CD4-positive, alpha-beta memory T cell (primary cell): ENCODE results near the gene FBLN2. TPM values are rescaled to one million over a fixed set of nuclear protein-coding genes. Genes with fewer than 3 reads are reported as not detected.

Experiments
- CTCF ChIA-PET: fragments of 350-600 bp; sonication (Branson Sonifier 250); formaldehyde crosslinking; loops from one replicate; lab custom pipeline; 2021; ENCODE audit warnings: inconsistent platforms; ENCODE audit not compliant: partially characterized antibody; lab: Charles Lee
- POLR2A ChIA-PET: fragments of 350-600 bp; sonication (Branson Sonifier 250); formaldehyde crosslinking; loops from one replicate; lab custom pipeline; 2021; ENCODE audit not compliant: partially characterized antibody; lab: Charles Lee
- DNase-seq, 5 donors: peaks; one replicate each; pipeline versions ENCODE4 v3.0.0 to v3.0.0-alpha.2; 2020 to 2022; ENCODE audit warnings: mixed read lengths in 1 of 5
- H3K27ac ChIP-seq: one replicate; pipeline ENCODE4 v1.7.0; 2013; ENCODE audit warnings: low read depth, low read length
- H3K27me3 ChIP-seq: 2 replicates; pipeline ENCODE4 v1.7.0; 2013; ENCODE audit warnings: mild to moderate bottlenecking, low read length, moderate library complexity; ENCODE audit not compliant: insufficient read depth
- H3K36me3 ChIP-seq: 2 replicates; pipeline ENCODE4 v1.7.0; 2013; ENCODE audit warnings: mild to moderate bottlenecking, low read length, moderate library complexity; ENCODE audit not compliant: insufficient read depth
- H3K4me1 ChIP-seq: 2 replicates; pipeline ENCODE4 v1.7.0; 2013; ENCODE audit warnings: mild to moderate bottlenecking, low read length, moderate library complexity; ENCODE audit not compliant: insufficient read depth
- H3K4me3 ChIP-seq, 2 donors: one replicate each; pipeline ENCODE4 v1.7.0; 2013; ENCODE audit warnings: low read length in 2 of 2, mild to moderate bottlenecking in 1 of 2
- H3K9me3 ChIP-seq, 2 donors: one replicate each; pipeline ENCODE4 v1.7.0; 2013; ENCODE audit warnings: low read length in 2 of 2, control low read depth in 1 of 2; ENCODE audit not compliant: control insufficient read depth in 1 of 2
- H3K27ac Mint-ChIP-seq, 7 donors: one replicate each; pipeline ENCODE4 v1.8.0; 2020 to 2021; ENCODE audit warnings: mixed read lengths in 7 of 7, mild to moderate bottlenecking in 6 of 7, inconsistent platforms in 3 of 7, moderate library complexity in 3 of 7
- H3K27me3 Mint-ChIP-seq, 2 donors: one replicate each; pipeline ENCODE4 v1.8.0; 2020 to 2021; ENCODE audit warnings: mixed read lengths in 2 of 2
- H3K36me3 Mint-ChIP-seq, 2 donors: one replicate each; pipeline ENCODE4 v1.8.0; 2020 to 2021; ENCODE audit warnings: mixed read lengths in 2 of 2, inconsistent platforms in 1 of 2, mild to moderate bottlenecking in 1 of 2
- H3K4me1 Mint-ChIP-seq, 4 donors: one replicate each; pipeline ENCODE4 v1.8.0; 2020 to 2021; ENCODE audit warnings: mixed read lengths in 4 of 4, mild to moderate bottlenecking in 1 of 4
- H3K4me3 Mint-ChIP-seq, 8 donors: one replicate each; pipeline ENCODE4 v1.8.0; 2020 to 2021; ENCODE audit warnings: mixed read lengths in 8 of 8, mild to moderate bottlenecking in 7 of 8, moderate library complexity in 6 of 8, inconsistent platforms in 3 of 8
- H3K9me3 Mint-ChIP-seq, 8 donors: one replicate each; pipeline ENCODE4 v1.8.0; 2020 to 2021; ENCODE audit warnings: mixed read lengths in 8 of 8, mild to moderate bottlenecking in 5 of 8, inconsistent platforms in 3 of 8, moderate library complexity in 1 of 8
- intact Hi-C: fragments of 100-400 bp; cut with micrococcal nuclease; formaldehyde crosslinking; loops from one replicate; pipeline ENCODE4 v1.15.1; 2023
- polyA plus RNA-seq, 2 donors: library from polyadenylated mRNA; unstranded; fragments of 300-500 nt; fragmentation: Illumina TruSeq; gene quantifications; one replicate each; pipeline ENCODE4 v1.2.3, GENCODE V29; 2021
- total RNA-seq, 2 experiments: library from RNA; stranded (reverse); gene quantifications; one replicate each; pipeline ENCODE4 v1.2.3, GENCODE V29; 2021

Gene FBLN2
- total and polyA plus RNA-seq, 4 experiments from 2014 or later: not detected

GRCh38 chr3:13669457-13669856 is 120.5 kb downstream of the FBLN2 start:
- ChIA-PET CTCF (interaction anchor here (1.1 to 3.0 kb wide), 2 partner anchors 11 to 19 kb away, joined by 3 to 15 read pairs; no protein-coding TSS in a partner anchor), POLR2A (no interaction called here)
- no peaks in the 10 kb centered on the region for H3K9me3 ChIP-seq
- DNase-seq: no peak
- peaks cover 0 to 2% (median 0%) of the 10 kb centered on the region in 8 donors for H3K9me3 Mint-ChIP-seq
- H3K27me3 Mint-ChIP-seq: peaks cover 19% of the 10 kb centered on the region in 2 donors
- H3K4me1 Mint-ChIP-seq: peaks cover 0 to 3% (median 0%) of the 10 kb centered on the region in 4 donors
- H3K36me3 ChIP-seq: no peaks in the 10 kb centered on the region
- intact Hi-C loops: no loop called here
- H3K27ac ChIP-seq: no peak overlapping the region
- peak overlapping the region in 1 of 7 donors; percentile 70 for H3K27ac Mint-ChIP-seq
- no peaks in the 10 kb centered on the region for H3K36me3 Mint-ChIP-seq
- H3K27me3 ChIP-seq: no peaks in the 10 kb centered on the region
- H3K4me1 ChIP-seq: no peaks in the 10 kb centered on the region
- no peak overlapping the region for H3K4me3 Mint-ChIP-seq
- no peak overlapping the region for H3K4me3 ChIP-seq

DNA sequence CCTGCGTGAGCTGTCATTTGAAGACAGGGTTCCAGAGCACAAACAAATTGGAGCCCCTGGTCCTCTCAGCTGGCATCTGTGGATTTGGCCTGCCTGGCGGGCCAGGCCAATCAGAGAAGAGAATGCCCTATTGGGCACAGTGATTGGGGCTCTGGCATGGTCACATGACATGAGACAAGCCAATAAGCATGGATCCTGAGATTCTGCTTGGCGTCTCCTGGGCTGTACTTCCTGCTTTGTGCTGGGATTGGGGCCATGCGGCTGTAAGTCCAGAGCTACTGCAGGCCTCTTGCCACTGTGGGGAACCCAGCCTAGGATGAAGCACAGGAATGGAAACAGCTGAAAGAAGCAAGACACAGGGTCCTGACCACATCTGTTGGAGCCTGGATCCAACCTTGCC is 121.4 kb downstream of the FBLN2 start:
- Histone ChIP-seq H3K27ac (no peak overlapping the region), H3K36me3 (no peaks in the 10 kb centered on the region), H3K4me3 (no peak overlapping the region), H3K9me3 (no peaks in the 10 kb centered on the region), H3K4me1 (no peaks in the 10 kb centered on the region), H3K27me3 (no peaks in the 10 kb centered on the region)
- Mint-ChIP-seq H3K36me3 (no peaks in the 10 kb centered on the region), H3K27me3 (peaks cover 20 to 23% of the 10 kb centered on the region in 2 donors), H3K9me3 (peaks cover 0 to 2% (median 0%) of the 10 kb centered on the region in 8 donors), H3K27ac (no peak overlapping the region), H3K4me1 (peaks cover 0 to 3% (median 0%) of the 10 kb centered on the region in 4 donors), H3K4me3 (no peak overlapping the region)
- DNase-seq: no peak
- intact Hi-C loops: no loop called here
- ChIA-PET POLR2A (no interaction called here), CTCF (interaction anchor here (0.7 to 3.0 kb wide), 5 partner anchors 12 to 210 kb away, joined by 3 to 15 read pairs (median 7); partner anchors contain the start of gene WNT7A)

- Mint-ChIP-seq H3K36me3 (no peaks in the 10 kb centered on the region), H3K9me3 (peaks cover 0 to 2% (median 0%) of the 10 kb centered on the region in 8 donors), H3K4me1 (peaks cover 0 to 3% (median 0%) of the 10 kb centered on the region in 4 donors), H3K4me3 (no peak overlapping the region), H3K27ac (no peak overlapping the region), H3K27me3 (peaks cover 24 to 26% of the 10 kb centered on the region in 2 donors)
- H3K27me3 ChIP-seq: no peaks in the 10 kb centered on the region
- ChIA-PET CTCF (interaction anchor here (0.8 to 3.0 kb wide), 7 partner anchors 10 to 213 kb away, joined by 3 to 15 read pairs (median 3); partner anchors contain the start of gene WNT7A), POLR2A (no interaction called here)
- H3K9me3 ChIP-seq: no peaks in the 10 kb centered on the region
- no peak for DNase-seq
- H3K36me3 ChIP-seq: no peaks in the 10 kb centered on the region
- H3K27ac ChIP-seq: no peak overlapping the region
- H3K4me3 ChIP-seq: no peak overlapping the region
- intact Hi-C loops: no loop called here
- no peaks in the 10 kb centered on the region for H3K4me1 ChIP-seq
These were observed 122.7 kb downstream of the FBLN2 start for GRCh38 chr3:13671482-13672233.

DNA sequence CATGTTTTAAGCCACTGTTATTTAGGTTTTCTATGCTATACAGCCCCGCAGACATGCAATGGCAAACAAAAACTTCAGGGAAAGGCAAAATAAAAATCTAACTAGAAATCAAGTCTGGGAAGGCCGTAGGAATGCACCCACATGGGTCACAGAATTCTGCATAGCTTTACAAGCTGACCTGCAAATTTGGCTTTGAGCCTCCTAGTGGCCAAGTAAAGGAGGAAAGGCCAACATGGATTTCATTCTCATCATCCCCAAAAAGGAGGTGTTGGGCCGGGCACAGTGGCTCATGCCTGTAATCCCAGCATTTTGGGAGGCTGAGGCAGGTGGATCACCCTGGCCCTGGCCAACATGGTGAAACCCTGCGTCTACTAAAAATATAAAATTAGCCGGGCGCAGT is 124.3 kb downstream of the FBLN2 start:
- H3K9me3 Mint-ChIP-seq: peaks cover 0 to 2% (median 0%) of the 10 kb centered on the region in 8 donors
- no peaks in the 10 kb centered on the region for H3K36me3 Mint-ChIP-seq
- no peak overlapping the region for H3K4me3 Mint-ChIP-seq
- Histone ChIP-seq H3K36me3 (no peaks in the 10 kb centered on the region), H3K27ac (no peak overlapping the region), H3K4me1 (no peaks in the 10 kb centered on the region), H3K27me3 (peaks cover 4% of the 10 kb centered on the region), H3K4me3 (no peak overlapping the region), H3K9me3 (no peaks in the 10 kb centered on the region)
- peaks cover 0 to 3% (median 0%) of the 10 kb centered on the region in 4 donors for H3K4me1 Mint-ChIP-seq
- no peak for DNase-seq
- ChIA-PET POLR2A (no interaction called here), CTCF (interaction anchor here (0.7 to 1.5 kb wide), 5 partner anchors 15 to 208 kb away, joined by 3 to 4 read pairs (median 3); no protein-coding TSS in a partner anchor)
- H3K27me3 Mint-ChIP-seq: peaks cover 19 to 22% of the 10 kb centered on the region in 2 donors
- intact Hi-C loops: no loop called here
- H3K27ac Mint-ChIP-seq: no peak overlapping the region

DNA sequence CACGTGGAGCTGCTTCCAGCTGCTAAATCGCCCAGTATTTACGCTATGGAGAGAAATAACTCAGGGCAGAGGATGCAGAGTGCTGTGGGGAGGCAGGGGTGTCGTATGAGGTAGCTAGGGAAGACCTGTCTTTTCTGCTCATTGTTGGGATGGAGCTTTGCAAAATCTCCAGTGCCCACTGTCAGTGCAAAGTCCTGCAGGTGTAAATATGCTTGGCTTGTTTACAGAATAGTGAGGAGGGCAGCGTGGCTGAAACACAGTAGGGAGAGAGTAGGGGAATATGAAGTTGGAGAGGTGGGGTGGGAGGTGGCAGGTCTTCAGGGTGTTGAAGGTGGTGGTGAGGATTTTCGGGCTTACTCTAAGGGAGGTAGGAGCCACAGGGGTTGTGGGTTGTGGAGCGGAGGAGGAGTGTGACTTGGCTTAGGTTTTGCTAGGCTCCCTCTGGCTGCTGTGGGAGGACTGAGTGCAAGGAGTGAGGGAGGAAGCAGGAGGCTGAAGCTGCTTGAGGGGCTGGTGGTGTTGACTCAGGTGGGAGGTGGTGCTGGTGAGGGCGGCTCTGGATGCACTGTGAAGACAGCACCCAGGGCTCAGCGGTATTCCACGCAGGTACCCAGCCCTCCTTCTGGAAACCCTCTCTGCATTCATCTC is 125.7 kb downstream of the FBLN2 start:
- H3K36me3 ChIP-seq: no peaks in the 10 kb centered on the region
- peaks cover 4% of the 10 kb centered on the region for H3K27me3 ChIP-seq
- intact Hi-C loops: no loop called here
- POLR2A ChIA-PET: no interaction called here
- H3K27ac ChIP-seq: no peak overlapping the region
- no peaks in the 10 kb centered on the region for H3K36me3 Mint-ChIP-seq
- H3K4me3 Mint-ChIP-seq: no peak overlapping the region
- CTCF ChIA-PET: interaction anchor here (1.4 kb wide), 1 partner anchor 17 kb away, joined by 7 read pairs; no protein-coding TSS in a partner anchor
- peaks cover 16 to 22% of the 10 kb centered on the region in 2 donors for H3K27me3 Mint-ChIP-seq
- no peak overlapping the region for H3K27ac Mint-ChIP-seq
- no peak for DNase-seq
- no peak overlapping the region for H3K4me3 ChIP-seq
- H3K9me3 Mint-ChIP-seq: no peaks in the 10 kb centered on the region
- H3K4me1 Mint-ChIP-seq: peaks cover 0 to 3% (median 0%) of the 10 kb centered on the region in 4 donors
- no peaks in the 10 kb centered on the region for H3K9me3 ChIP-seq
- H3K4me1 ChIP-seq: no peaks in the 10 kb centered on the region

- Histone ChIP-seq H3K36me3 (no peaks in the 10 kb centered on the region), H3K4me1 (no peaks in the 10 kb centered on the region), H3K9me3 (no peaks in the 10 kb centered on the region), H3K27ac (no peak overlapping the region), H3K4me3 (no peak overlapping the region), H3K27me3 (peaks cover 4% of the 10 kb centered on the region)
- Mint-ChIP-seq H3K9me3 (no peaks in the 10 kb centered on the region), H3K4me3 (no peak overlapping the region), H3K36me3 (no peaks in the 10 kb centered on the region), H3K27ac (no peak overlapping the region), H3K4me1 (peaks cover 0 to 3% (median 0%) of the 10 kb centered on the region in 4 donors), H3K27me3 (peaks cover 16 to 20% of the 10 kb centered on the region in 2 donors)
- CTCF ChIA-PET: no interaction called here
- intact Hi-C loops: no loop called here
- no peak for DNase-seq
- POLR2A ChIA-PET: no interaction called here
These were observed 127.6 kb downstream of the FBLN2 start for GRCh38 chr3:13676356-13677017.

GRCh38 chr3:13677272-13677671 is 128.3 kb downstream of the FBLN2 start:
- Histone ChIP-seq H3K27me3 (peaks cover 4% of the 10 kb centered on the region), H3K36me3 (no peaks in the 10 kb centered on the region), H3K4me1 (no peaks in the 10 kb centered on the region), H3K27ac (no peak overlapping the region), H3K9me3 (no peaks in the 10 kb centered on the region), H3K4me3 (no peak overlapping the region)
- ChIA-PET POLR2A (no interaction called here), CTCF (no interaction called here)
- Mint-ChIP-seq H3K9me3 (no peaks in the 10 kb centered on the region), H3K36me3 (no peaks in the 10 kb centered on the region), H3K27ac (no peak overlapping the region), H3K4me3 (no peak overlapping the region), H3K27me3 (peaks cover 15 to 16% of the 10 kb centered on the region in 2 donors), H3K4me1 (peaks cover 0 to 3% (median 0%) of the 10 kb centered on the region in 4 donors)
- no peak for DNase-seq
- intact Hi-C loops: no loop called here
